Measurements from ENCODE around the gene MED27. TPM values are rescaled to one million over a fixed set of nuclear protein-coding genes. Genes with fewer than 3 reads are reported as not detected.

Gene MED27
- total RNA-seq, 3 donors from 2014 or later, result 13.0 to 16.3 (median 14.4) TPM

GRCh38 chr9:132056717-132057560, 22.7 kb downstream of the MED27 start:
- no peaks in the 10 kb centered on the region for H3K4me1 ChIP-seq (ENCODE audit: low read depth)
- DNase-seq, result no peak
- no peak for TF ChIP-seq CTCF (IDR thresholded peaks at IDR 0.05)
- ATAC-seq, result no peak
- H3K36me3 ChIP-seq (ENCODE audit: low read depth), result no peaks in the 10 kb centered on the region
- no peak overlapping the region for H3K4me3 ChIP-seq
- H3K9me3 ChIP-seq, result no peaks in the 10 kb centered on the region
- intact Hi-C loops (cut with DNase I, micrococcal nuclease), result no loop called here

GRCh38 chr9:132055756-132056155, 23.9 kb downstream of the MED27 start:
- no peak for TF ChIP-seq CTCF (IDR thresholded peaks at IDR 0.05)
- H3K36me3 ChIP-seq (ENCODE audit: low read depth), result no peaks in the 10 kb centered on the region
- intact Hi-C loops (cut with DNase I, micrococcal nuclease), result no loop called here
- no peak for DNase-seq
- no peaks in the 10 kb centered on the region for H3K9me3 ChIP-seq
- H3K4me1 ChIP-seq (ENCODE audit: low read depth), result no peaks in the 10 kb centered on the region
- no peak overlapping the region for H3K4me3 ChIP-seq
- ATAC-seq, result no peak

- H3K36me3 ChIP-seq (ENCODE audit: low read depth), result no peaks in the 10 kb centered on the region
- TF ChIP-seq CTCF (IDR thresholded peaks at IDR 0.05), result no peak
- H3K9me3 ChIP-seq, result no peaks in the 10 kb centered on the region
- intact Hi-C loops (cut with DNase I, micrococcal nuclease), result no loop called here
- ATAC-seq (no peak), DNase-seq (no peak)
- no peak overlapping the region for H3K4me3 ChIP-seq
- H3K4me1 ChIP-seq (ENCODE audit: low read depth), result no peaks in the 10 kb centered on the region
These were observed 25.6 kb downstream of the MED27 start for GRCh38 chr9:132054024-132054423.

- intact Hi-C loops (cut with DNase I, micrococcal nuclease), result no loop called here
- no peaks in the 10 kb centered on the region for H3K4me1 ChIP-seq (ENCODE audit: low read depth)
- H3K4me3 ChIP-seq, result no peak overlapping the region
- ATAC-seq, result no peak
- no peaks in the 10 kb centered on the region for H3K36me3 ChIP-seq (ENCODE audit: low read depth)
- TF ChIP-seq CTCF (IDR thresholded peaks at IDR 0.05), result no peak
- H3K9me3 ChIP-seq, result no peaks in the 10 kb centered on the region
- no peak for DNase-seq
These were observed 29.8 kb downstream of the MED27 start for GRCh38 chr9:132049900-132050299.

GRCh38 chr9:132049323-132049882, 30.3 kb downstream of the MED27 start:
- DNase-seq (no peak), ATAC-seq (no peak)
- TF ChIP-seq CTCF (IDR thresholded peaks at IDR 0.05), result no peak
- no peaks in the 10 kb centered on the region for H3K9me3 ChIP-seq
- no peak overlapping the region for H3K4me3 ChIP-seq
- H3K36me3 ChIP-seq (ENCODE audit: low read depth), result no peaks in the 10 kb centered on the region
- H3K4me1 ChIP-seq (ENCODE audit: low read depth), result no peaks in the 10 kb centered on the region
- intact Hi-C loops (cut with DNase I, micrococcal nuclease), result no loop called here

Measured in mucosa of descending colon (tissue), 3 donors.